GM12865 (cell line): ENCODE results near the gene ANAPC15.
"Not testable (repeated sequence)": the region's sequence is repeated elsewhere in the genome, so short reads cannot be mapped to it uniquely, and the experiment has no call there.

Experiments used
- DNase-seq: peaks from one replicate; pipeline ENCODE4 v3.0.0; 2010; ENCODE audit warnings: low read depth
- H3K4me3 ChIP-seq: 2 replicates; pipeline ENCODE4 v1.5.1; 2011; ENCODE audit warnings: mild to moderate bottlenecking, low read depth, low read length, control low read depth
- CTCF ChIP-seq: IDR thresholded peaks from 2 replicates; pipeline ENCODE4 v1.5.1; 2011; ENCODE audit warnings: low read length, control low read depth, low read depth, inconsistent platforms; ENCODE audit not compliant: insufficient read depth; ENCODE audit errors: missing control alignments

Gene ANAPC15

DNA sequence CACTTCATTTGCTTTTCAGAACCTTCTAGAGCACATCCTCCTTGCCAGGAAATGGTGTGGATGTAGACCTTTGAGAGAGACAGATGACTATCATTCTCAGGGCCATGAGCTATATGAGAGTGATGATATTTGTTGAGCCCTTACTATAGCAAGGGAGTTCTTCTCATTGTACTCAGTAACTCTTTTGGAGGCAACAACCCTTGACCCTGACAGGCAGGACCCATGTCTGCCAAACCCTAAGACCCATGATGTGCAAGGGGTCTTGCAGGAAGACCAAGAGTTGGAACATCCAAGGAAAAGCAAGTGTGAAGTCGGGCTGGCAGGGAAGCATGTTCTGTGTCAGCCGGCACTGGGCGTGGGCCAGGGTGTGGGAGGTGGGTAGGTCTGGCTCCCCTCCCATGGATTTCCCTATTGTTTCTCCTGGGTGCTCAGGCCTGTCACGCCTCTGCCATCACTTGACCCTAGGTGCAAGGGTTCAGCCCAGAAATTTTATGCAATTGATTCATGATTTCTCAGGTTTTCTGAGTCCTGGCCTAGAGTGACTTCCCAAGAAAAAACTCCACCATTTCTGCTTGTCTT lies 24.3 kb upstream of the ANAPC15 start:
- no peak overlapping the region for H3K4me3 ChIP-seq
- TF ChIP-seq CTCF = no peak
- peak; percentile 12 for DNase-seq

DNA sequence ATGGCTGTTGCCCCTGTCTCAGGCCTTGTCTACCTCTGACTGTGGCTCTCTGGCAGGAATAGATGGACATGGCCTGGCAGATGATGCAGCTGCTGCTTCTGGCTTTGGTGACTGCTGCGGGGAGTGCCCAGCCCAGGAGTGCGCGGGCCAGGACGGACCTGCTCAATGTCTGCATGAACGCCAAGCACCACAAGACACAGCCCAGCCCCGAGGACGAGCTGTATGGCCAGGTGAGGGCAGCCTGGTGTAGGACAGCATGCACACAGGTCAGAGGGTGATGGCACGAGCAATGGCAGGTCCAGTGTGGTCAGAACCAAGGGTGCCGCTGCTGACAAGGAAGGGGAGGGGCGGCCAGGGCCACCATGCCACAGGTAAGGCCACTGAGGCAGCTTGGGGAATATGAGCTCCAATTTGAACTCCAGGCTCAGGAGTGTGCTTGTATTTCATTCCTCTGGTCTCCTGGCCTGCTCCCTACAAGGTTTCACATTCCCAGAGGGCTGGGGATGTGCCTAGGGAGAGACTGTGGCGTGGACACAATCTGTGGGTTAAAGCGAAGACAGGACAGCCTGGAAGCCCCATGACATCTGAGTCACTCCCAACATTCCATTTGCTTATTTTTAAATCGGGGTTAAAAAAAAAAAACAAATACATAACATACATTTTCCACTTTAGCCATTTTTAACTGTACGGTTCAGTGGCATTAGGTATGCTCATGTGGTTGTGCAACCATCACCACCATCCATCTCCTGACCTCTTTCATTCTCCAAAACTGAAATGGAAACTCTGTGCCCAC lies 23.6 kb upstream of the ANAPC15 start:
- TF ChIP-seq CTCF = no peak
- DNase-seq = no peak
- H3K4me3 ChIP-seq = no peak overlapping the region

- not testable (repeated sequence) for H3K4me3 ChIP-seq, DNase-seq
Measured at GRCh38 chr11:72135473-72135872, 23.0 kb upstream of the ANAPC15 start, which contains the start of gene FOLR3. Gene FOLR3, plus strand, starts transcription at chr11:72135725. Its CDS starts 228 bp downstream, at chr11:72135953.

DNA sequence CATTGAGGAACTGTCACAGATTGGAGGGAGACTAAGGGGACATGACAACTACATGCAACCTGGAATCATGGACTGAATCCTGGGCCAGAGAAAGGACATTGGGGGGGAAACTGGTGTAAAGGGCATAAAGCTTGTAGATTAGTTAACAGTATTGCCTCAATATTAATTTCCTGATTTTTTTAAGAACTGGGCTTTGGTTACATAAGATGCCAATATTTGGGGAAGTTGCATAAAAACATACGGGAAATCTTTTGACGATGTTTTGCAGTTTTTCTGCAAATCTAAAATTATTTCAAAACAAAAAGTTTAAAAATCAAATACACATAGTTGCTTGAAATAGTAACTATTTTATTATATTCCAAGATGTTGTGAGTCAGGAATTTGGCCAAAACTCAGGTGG lies 20.2 kb upstream of the ANAPC15 start:
- TF ChIP-seq CTCF = no peak
- DNase-seq = no peak
- H3K4me3 ChIP-seq = no peak overlapping the region

- no peak for TF ChIP-seq CTCF
- no peak for DNase-seq
- H3K4me3 ChIP-seq = no peak overlapping the region
Measured at GRCh38 chr11:72129381-72129780, 16.9 kb upstream of the ANAPC15 start.

- no peak for TF ChIP-seq CTCF
- no peak overlapping the region for H3K4me3 ChIP-seq
- no peak for DNase-seq
Measured at GRCh38 chr11:72127923-72128322, 15.4 kb upstream of the ANAPC15 start.

DNA sequence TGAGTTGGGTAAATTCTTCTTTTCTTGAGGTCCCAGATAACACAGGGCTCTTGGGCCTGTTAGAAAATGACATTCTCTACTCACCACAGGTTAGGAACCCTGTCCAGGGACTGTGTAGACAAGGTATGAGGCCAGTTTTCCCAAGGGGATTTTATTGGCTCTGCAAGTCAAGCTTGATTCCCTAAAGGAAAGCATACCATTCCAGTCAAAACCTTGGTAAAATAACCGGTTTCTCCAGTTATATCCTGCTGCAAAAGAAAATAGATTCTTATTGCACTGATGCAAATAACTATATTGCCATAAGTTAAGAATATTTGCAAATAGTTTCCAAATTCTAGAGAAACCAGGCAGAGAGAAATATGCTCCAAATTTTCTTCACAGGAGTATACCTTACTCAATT lies 13.5 kb upstream of the ANAPC15 start:
- H3K4me3 ChIP-seq = no peak overlapping the region
- no peak for TF ChIP-seq CTCF
- DNase-seq = no peak
